Neuron (in vitro differentiated cells): Measurements from ENCODE around the gene E4F1.

Experiments
- H2AFZ ChIP-seq: one replicate; pipeline ENCODE4 v1.6.1; 2013; ENCODE audit warnings: low read depth, mild to moderate bottlenecking, inconsistent platforms, low read length, moderate library complexity
- H3K27me3 ChIP-seq: one replicate; pipeline ENCODE4 v1.6.1; 2013; ENCODE audit warnings: low read length; ENCODE audit not compliant: insufficient read depth
- H3K36me3 ChIP-seq: one replicate; pipeline ENCODE4 v1.6.1; 2013; ENCODE audit warnings: low read length; ENCODE audit not compliant: insufficient read depth
- H3K4me1 ChIP-seq: one replicate; pipeline ENCODE4 v1.6.1; 2013; ENCODE audit warnings: low read length; ENCODE audit not compliant: insufficient read depth
- H3K4me3 ChIP-seq: 2 replicates; pipeline ENCODE4 v1.5.1; 2013; ENCODE audit warnings: mild to moderate bottlenecking, low read length, moderate library complexity
- H3K9me3 ChIP-seq: one replicate; pipeline ENCODE4 v1.6.1; 2013; ENCODE audit warnings: low read length

E4F1 gene, protein sequence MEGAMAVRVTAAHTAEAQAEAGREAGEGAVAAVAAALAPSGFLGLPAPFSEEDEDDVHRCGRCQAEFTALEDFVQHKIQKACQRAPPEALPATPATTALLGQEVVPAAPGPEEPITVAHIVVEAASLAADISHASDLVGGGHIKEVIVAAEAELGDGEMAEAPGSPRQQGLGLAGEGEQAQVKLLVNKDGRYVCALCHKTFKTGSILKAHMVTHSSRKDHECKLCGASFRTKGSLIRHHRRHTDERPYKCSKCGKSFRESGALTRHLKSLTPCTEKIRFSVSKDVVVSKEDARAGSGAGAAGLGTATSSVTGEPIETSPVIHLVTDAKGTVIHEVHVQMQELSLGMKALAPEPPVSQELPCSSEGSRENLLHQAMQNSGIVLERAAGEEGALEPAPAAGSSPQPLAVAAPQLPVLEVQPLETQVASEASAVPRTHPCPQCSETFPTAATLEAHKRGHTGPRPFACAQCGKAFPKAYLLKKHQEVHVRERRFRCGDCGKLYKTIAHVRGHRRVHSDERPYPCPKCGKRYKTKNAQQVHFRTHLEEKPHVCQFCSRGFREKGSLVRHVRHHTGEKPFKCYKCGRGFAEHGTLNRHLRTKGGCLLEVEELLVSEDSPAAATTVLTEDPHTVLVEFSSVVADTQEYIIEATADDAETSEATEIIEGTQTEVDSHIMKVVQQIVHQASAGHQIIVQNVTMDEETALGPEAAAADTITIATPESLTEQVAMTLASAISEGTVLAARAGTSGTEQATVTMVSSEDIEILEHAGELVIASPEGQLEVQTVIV

GRCh38 chr16:2223221-2223941 is at the start of gene E4F1:
Gene E4F1, plus strand, starts transcription at chr16:2223591. Its CDS starts 23 bp downstream, at chr16:2223614.
- Histone ChIP-seq H3K4me1 (peaks cover 12% of the 10 kb centered on the region), H3K9me3 (no peaks in the 10 kb centered on the region), H3K36me3 (peaks cover 16% of the 10 kb centered on the region), H3K4me3 (peak within 1 kb of the TSS; percentile 86), H2AFZ (peak within 1 kb of the TSS; percentile 38), H3K27me3 (no peaks in the 10 kb centered on the region)

DNA sequence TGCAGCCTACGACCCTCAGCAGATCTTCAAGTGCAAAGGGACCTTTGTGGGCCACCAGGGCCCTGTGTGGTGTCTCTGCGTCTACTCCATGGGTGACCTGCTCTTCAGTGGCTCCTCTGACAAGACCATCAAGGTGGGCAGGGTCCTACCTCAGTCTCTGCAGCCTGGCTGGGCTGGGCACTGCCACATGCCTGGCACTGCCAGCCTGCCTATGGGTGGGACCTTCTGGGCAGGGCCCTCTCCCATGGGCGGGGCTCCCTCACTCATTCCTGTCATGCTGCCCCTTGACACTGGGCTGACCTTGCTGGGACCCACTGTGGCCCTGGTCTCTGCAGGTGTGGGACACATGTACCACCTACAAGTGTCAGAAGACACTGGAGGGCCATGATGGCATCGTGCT is 49.5 kb upstream of the E4F1 start:
- H3K4me3 ChIP-seq: no peak overlapping the region
- H3K9me3 ChIP-seq: no peaks in the 10 kb centered on the region
- peaks cover 65% of the 10 kb centered on the region for H3K36me3 ChIP-seq
- no peaks in the 10 kb centered on the region for H3K27me3 ChIP-seq
- H3K4me1 ChIP-seq: no peaks in the 10 kb centered on the region
- H2AFZ ChIP-seq: no peak overlapping the region

GRCh38 chr16:2174396-2175131 is 48.8 kb upstream of the E4F1 start:
- H3K9me3 ChIP-seq: no peaks in the 10 kb centered on the region
- H2AFZ ChIP-seq: no peak overlapping the region
- peaks cover 65% of the 10 kb centered on the region for H3K36me3 ChIP-seq
- no peaks in the 10 kb centered on the region for H3K27me3 ChIP-seq
- H3K4me1 ChIP-seq: no peaks in the 10 kb centered on the region
- H3K4me3 ChIP-seq: no peak overlapping the region

GRCh38 chr16:2175454-2175853 is 47.9 kb upstream of the E4F1 start:
- H3K27me3 ChIP-seq: no peaks in the 10 kb centered on the region
- H3K36me3 ChIP-seq: peaks cover 65% of the 10 kb centered on the region
- no peak overlapping the region for H2AFZ ChIP-seq
- H3K9me3 ChIP-seq: no peaks in the 10 kb centered on the region
- no peak overlapping the region for H3K4me3 ChIP-seq
- no peaks in the 10 kb centered on the region for H3K4me1 ChIP-seq

DNA sequence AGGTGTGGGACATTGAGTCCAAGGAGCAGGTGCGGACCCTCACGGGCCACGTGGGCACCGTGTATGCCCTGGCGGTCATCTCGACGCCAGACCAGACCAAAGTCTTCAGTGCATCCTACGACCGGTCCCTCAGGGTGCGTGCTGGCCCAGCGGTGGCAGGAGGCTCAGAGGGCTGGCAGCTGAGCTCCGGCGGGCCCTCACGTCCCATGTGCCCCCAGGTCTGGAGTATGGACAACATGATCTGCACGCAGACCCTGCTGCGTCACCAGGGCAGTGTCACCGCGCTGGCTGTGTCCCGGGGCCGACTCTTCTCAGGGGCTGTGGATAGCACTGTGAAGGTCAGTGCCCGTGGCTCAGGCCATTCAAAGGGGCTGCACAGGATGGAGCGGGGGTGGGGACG is 47.3 kb upstream of the E4F1 start:
- H3K27me3 ChIP-seq: no peaks in the 10 kb centered on the region
- no peak overlapping the region for H3K4me3 ChIP-seq
- no peak overlapping the region for H2AFZ ChIP-seq
- H3K36me3 ChIP-seq: peaks cover 65% of the 10 kb centered on the region
- H3K9me3 ChIP-seq: no peaks in the 10 kb centered on the region
- no peaks in the 10 kb centered on the region for H3K4me1 ChIP-seq

DNA sequence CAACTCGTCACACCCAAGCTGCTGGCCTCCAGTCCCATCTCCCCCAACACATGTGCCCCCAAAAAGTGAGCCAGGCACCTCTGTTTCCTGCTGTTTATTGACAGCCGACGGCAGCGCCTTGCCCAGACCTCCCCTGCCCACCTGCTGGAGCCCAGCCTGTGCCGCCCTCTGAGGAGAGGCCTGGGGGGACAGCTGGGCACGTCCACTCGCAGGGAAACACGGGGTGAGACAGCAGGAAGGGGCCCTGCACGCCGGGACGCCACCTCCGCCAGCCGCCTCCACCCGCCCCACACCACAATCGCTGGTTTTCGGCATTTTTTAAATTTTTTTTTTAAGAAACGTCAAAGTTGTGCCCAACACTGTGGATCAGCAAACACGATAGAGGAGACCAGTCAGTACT is 46.3 kb upstream of the E4F1 start:
- no peaks in the 10 kb centered on the region for H3K4me1 ChIP-seq
- H3K4me3 ChIP-seq: no peak overlapping the region
- H3K27me3 ChIP-seq: no peaks in the 10 kb centered on the region
- no peaks in the 10 kb centered on the region for H3K9me3 ChIP-seq
- H3K36me3 ChIP-seq: peaks cover 54% of the 10 kb centered on the region
- no peak overlapping the region for H2AFZ ChIP-seq

- peaks cover 53% of the 10 kb centered on the region for H3K36me3 ChIP-seq
- H3K9me3 ChIP-seq: no peaks in the 10 kb centered on the region
- no peaks in the 10 kb centered on the region for H3K4me1 ChIP-seq
- H3K27me3 ChIP-seq: no peaks in the 10 kb centered on the region
- H3K4me3 ChIP-seq: no peak overlapping the region
- H2AFZ ChIP-seq: no peak overlapping the region
These were observed 45.8 kb upstream of the E4F1 start for GRCh38 chr16:2177561-2177960.

DNA sequence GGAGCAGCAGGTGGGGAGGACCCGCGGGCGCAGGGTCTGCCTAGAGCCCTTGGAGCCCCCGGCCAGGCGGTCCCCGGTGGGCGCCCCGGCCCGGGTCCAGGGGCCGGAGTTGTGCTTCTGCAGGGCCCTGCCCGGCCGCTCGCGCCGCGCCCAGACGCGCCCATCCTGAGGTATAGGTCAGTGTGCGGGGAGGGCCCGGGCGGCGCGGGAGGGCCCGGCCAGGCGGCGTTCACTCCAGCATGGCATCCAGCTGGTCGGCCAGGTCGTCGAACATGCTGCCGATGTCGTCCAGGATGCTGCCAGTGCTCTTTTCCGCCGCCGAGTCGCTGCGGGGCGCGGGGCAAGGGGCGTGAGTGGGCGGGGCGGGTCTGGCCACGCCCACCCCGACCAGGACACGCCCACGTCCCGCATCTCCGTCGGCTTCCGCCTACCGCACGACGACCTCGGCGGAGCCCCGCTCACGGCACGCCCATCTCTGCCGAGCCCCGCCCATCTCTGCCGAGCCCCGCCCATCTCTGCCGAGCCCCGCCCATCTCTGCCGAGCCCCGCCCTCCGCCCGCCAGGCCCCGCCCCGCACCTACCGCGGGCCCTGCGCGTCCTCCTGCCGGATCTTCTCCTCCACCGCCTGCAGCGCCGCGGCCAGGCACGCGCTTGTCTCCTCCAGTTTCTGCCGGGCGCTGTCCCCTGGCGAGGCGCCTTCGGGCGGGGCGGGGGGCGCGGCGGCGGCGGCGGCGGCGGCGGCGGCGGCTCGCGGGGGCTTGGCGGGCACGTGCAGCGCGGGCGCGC is 44.9 kb upstream of the E4F1 start:
- Histone ChIP-seq H3K4me3 (no peak overlapping the region), H3K27me3 (no peaks in the 10 kb centered on the region), H3K36me3 (peaks cover 46% of the 10 kb centered on the region), H3K4me1 (no peaks in the 10 kb centered on the region), H3K9me3 (no peaks in the 10 kb centered on the region), H2AFZ (no peak overlapping the region)

DNA sequence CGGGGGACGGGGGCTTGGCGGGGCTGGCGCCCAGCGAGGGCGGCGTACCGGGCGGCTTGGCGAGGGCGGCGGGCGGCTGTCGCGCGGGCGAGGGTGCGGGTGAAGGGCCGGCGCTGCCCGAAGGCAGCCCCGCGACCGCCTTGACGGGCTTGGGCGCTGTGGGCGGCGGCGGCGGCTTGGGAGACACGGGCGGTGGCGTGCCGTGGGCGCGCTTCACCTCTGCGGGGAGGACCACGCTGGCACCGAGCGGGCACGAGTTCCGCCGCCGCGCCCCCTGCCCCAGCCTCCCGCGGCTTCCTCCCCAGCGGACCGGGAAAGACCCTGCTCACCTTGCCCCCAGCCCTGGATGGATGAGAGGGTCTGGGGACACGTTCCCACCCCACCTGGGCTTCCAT is 44.3 kb upstream of the E4F1 start:
- Histone ChIP-seq H2AFZ (no peak overlapping the region), H3K27me3 (no peaks in the 10 kb centered on the region), H3K4me1 (no peaks in the 10 kb centered on the region), H3K4me3 (no peak overlapping the region), H3K9me3 (no peaks in the 10 kb centered on the region), H3K36me3 (peaks cover 44% of the 10 kb centered on the region)

DNA sequence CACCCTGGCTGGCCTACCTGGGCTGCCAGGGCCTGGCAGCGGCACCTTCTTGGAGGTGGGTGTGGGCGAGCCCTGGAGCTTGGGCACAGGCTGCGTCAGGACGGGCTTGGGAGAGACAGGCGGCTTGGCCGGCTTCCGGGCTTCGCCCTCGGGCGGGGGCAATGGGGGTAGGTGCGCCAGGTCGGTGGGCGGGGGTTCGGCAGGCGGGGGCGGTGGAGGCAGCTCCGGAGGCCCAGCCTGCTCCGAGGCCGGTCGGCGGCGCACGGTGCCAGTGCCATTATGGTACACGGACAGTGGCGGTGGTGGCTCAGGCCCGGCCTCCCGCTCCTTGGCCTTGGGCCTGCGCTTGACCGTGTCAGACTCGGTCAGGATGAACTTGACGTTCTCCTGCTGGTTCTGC is 43.8 kb upstream of the E4F1 start:
- Histone ChIP-seq H2AFZ (no peak overlapping the region), H3K4me3 (no peak overlapping the region), H3K4me1 (no peaks in the 10 kb centered on the region), H3K27me3 (no peaks in the 10 kb centered on the region), H3K36me3 (peaks cover 40% of the 10 kb centered on the region), H3K9me3 (no peaks in the 10 kb centered on the region)

- no peaks in the 10 kb centered on the region for H3K27me3 ChIP-seq
- H3K4me3 ChIP-seq: no peak overlapping the region
- peaks cover 31% of the 10 kb centered on the region for H3K36me3 ChIP-seq
- H3K9me3 ChIP-seq: no peaks in the 10 kb centered on the region
- H2AFZ ChIP-seq: no peak overlapping the region
- no peaks in the 10 kb centered on the region for H3K4me1 ChIP-seq
These were observed 42.9 kb upstream of the E4F1 start for GRCh38 chr16:2180461-2180860.
